ENCODE results near the gene GALNT14. TPM values are rescaled to one million over a fixed set of nuclear protein-coding genes. Genes with fewer than 3 reads are reported as not detected.
"Not testable (repeated sequence)": the region's sequence is repeated elsewhere in the genome, so short reads cannot be mapped to it uniquely, and the experiment has no call there.

The GALNT14 gene
- total RNA-seq (2014; rRNA removed; shearing (Covaris generic)) = 4.2 and 8.0 TPM in 2 replicates

- Histone ChIP-seq H3K4me3 (ENCODE audit: insufficient read depth, low read depth, low read length) (peak within 1 kb of the TSS; percentile 51), H3K36me3 (replicated peaks; ENCODE audit: control insufficient read depth, insufficient read depth, low read length) (no peaks in the 10 kb centered on the region), H3K27me3 (ENCODE audit: control insufficient read depth, insufficient read depth, low read length) (peaks cover 49% of the 10 kb centered on the region)
- peak; percentile 95 for DNase-seq
These were observed at the start of gene GALNT14 for GRCh38 chr2:31138037-31138962. GALNT14 (minus strand) TSS chr2:31138440; CDS start chr2:31138086, 354 bp downstream.

- H3K36me3 ChIP-seq (replicated peaks; ENCODE audit: control insufficient read depth, insufficient read depth, low read length) = no peaks in the 10 kb centered on the region
- H3K27me3 ChIP-seq (ENCODE audit: control insufficient read depth, insufficient read depth, low read length) = no peaks in the 10 kb centered on the region
- H3K4me3 ChIP-seq (ENCODE audit: insufficient read depth, low read depth, low read length) = no peak overlapping the region
- DNase-seq = no peak
These were observed 48.9 kb upstream of the GALNT14 start for GRCh38 chr2:31187166-31187565.

- not testable (repeated sequence) for DNase-seq; H3K27me3 ChIP-seq (ENCODE audit: control insufficient read depth, insufficient read depth, low read length); H3K36me3 ChIP-seq (replicated peaks; ENCODE audit: control insufficient read depth, insufficient read depth, low read length); H3K4me3 ChIP-seq (ENCODE audit: insufficient read depth, low read depth, low read length)
These were observed 45.7 kb upstream of the GALNT14 start for GRCh38 chr2:31183973-31184372.

- no peak overlapping the region for H3K4me3 ChIP-seq (ENCODE audit: insufficient read depth, low read depth, low read length)
- no peaks in the 10 kb centered on the region; the same call in 1 of the 2 replicates for H3K27me3 ChIP-seq (ENCODE audit: control insufficient read depth, insufficient read depth, low read length)
- no peaks in the 10 kb centered on the region for H3K36me3 ChIP-seq (replicated peaks; ENCODE audit: control insufficient read depth, insufficient read depth, low read length)
- no peak for DNase-seq
These were observed 38.5 kb upstream of the GALNT14 start for GRCh38 chr2:31176742-31177141.

GRCh38 chr2:31171142-31171541, 32.9 kb upstream of the GALNT14 start:
- Histone ChIP-seq H3K4me3 (ENCODE audit: insufficient read depth, low read depth, low read length) (no peak overlapping the region), H3K36me3 (replicated peaks; ENCODE audit: control insufficient read depth, insufficient read depth, low read length) (no peaks in the 10 kb centered on the region), H3K27me3 (ENCODE audit: control insufficient read depth, insufficient read depth, low read length) (no peaks in the 10 kb centered on the region; the same call in 1 of the 2 replicates)
- DNase-seq = no peak

GRCh38 chr2:31170071-31170698, 31.9 kb upstream of the GALNT14 start:
- H3K36me3 ChIP-seq (replicated peaks; ENCODE audit: control insufficient read depth, insufficient read depth, low read length) = no peaks in the 10 kb centered on the region
- no peak overlapping the region for H3K4me3 ChIP-seq (ENCODE audit: insufficient read depth, low read depth, low read length)
- peak; percentile 82 for DNase-seq
- no peaks in the 10 kb centered on the region; the same call in 1 of the 2 replicates for H3K27me3 ChIP-seq (ENCODE audit: control insufficient read depth, insufficient read depth, low read length)

- DNase-seq = no peak
- Histone ChIP-seq H3K4me3 (ENCODE audit: insufficient read depth, low read depth, low read length) (no peak overlapping the region), H3K27me3 (ENCODE audit: control insufficient read depth, insufficient read depth, low read length) (no peaks in the 10 kb centered on the region), H3K36me3 (replicated peaks; ENCODE audit: control insufficient read depth, insufficient read depth, low read length) (no peaks in the 10 kb centered on the region)
These were observed 30.1 kb upstream of the GALNT14 start for GRCh38 chr2:31168291-31168690.

- no peaks in the 10 kb centered on the region for H3K36me3 ChIP-seq (replicated peaks; ENCODE audit: control insufficient read depth, insufficient read depth, low read length)
- no peak for DNase-seq
- no peaks in the 10 kb centered on the region for H3K27me3 ChIP-seq (ENCODE audit: control insufficient read depth, insufficient read depth, low read length)
- H3K4me3 ChIP-seq (ENCODE audit: insufficient read depth, low read depth, low read length) = no peak overlapping the region
These were observed 28.7 kb upstream of the GALNT14 start for GRCh38 chr2:31166925-31167324.

GRCh38 chr2:31163011-31163539, 24.8 kb upstream of the GALNT14 start:
- DNase-seq = no peak
- no peaks in the 10 kb centered on the region for H3K36me3 ChIP-seq (replicated peaks; ENCODE audit: control insufficient read depth, insufficient read depth, low read length)
- no peak overlapping the region for H3K4me3 ChIP-seq (ENCODE audit: insufficient read depth, low read depth, low read length)
- H3K27me3 ChIP-seq (ENCODE audit: control insufficient read depth, insufficient read depth, low read length) = no peaks in the 10 kb centered on the region; the same call in 1 of the 2 replicates

GRCh38 chr2:31161637-31162036, 23.4 kb upstream of the GALNT14 start:
- Histone ChIP-seq H3K36me3 (replicated peaks; ENCODE audit: control insufficient read depth, insufficient read depth, low read length) (no peaks in the 10 kb centered on the region), H3K27me3 (ENCODE audit: control insufficient read depth, insufficient read depth, low read length) (no peaks in the 10 kb centered on the region; the same call in 1 of the 2 replicates), H3K4me3 (ENCODE audit: insufficient read depth, low read depth, low read length) (no peak overlapping the region)
- no peak for DNase-seq

- no peaks in the 10 kb centered on the region for H3K36me3 ChIP-seq (replicated peaks; ENCODE audit: control insufficient read depth, insufficient read depth, low read length)
- no peak overlapping the region for H3K4me3 ChIP-seq (ENCODE audit: insufficient read depth, low read depth, low read length)
- H3K27me3 ChIP-seq (ENCODE audit: control insufficient read depth, insufficient read depth, low read length) = no peaks in the 10 kb centered on the region
- DNase-seq = peak; percentile 40
These were observed 13.3 kb upstream of the GALNT14 start for GRCh38 chr2:31151501-31151900.

- Histone ChIP-seq H3K4me3 (ENCODE audit: insufficient read depth, low read depth, low read length) (no peak overlapping the region), H3K36me3 (replicated peaks; ENCODE audit: control insufficient read depth, insufficient read depth, low read length) (no peaks in the 10 kb centered on the region), H3K27me3 (ENCODE audit: control insufficient read depth, insufficient read depth, low read length) (no peaks in the 10 kb centered on the region)
- DNase-seq = no peak
These were observed 12.0 kb upstream of the GALNT14 start for GRCh38 chr2:31150120-31150670.

- DNase-seq = no peak
- Histone ChIP-seq H3K4me3 (ENCODE audit: insufficient read depth, low read depth, low read length) (no peak overlapping the region), H3K27me3 (ENCODE audit: control insufficient read depth, insufficient read depth, low read length) (no peaks in the 10 kb centered on the region), H3K36me3 (replicated peaks; ENCODE audit: control insufficient read depth, insufficient read depth, low read length) (no peaks in the 10 kb centered on the region)
These were observed 10.3 kb upstream of the GALNT14 start for GRCh38 chr2:31148514-31148913.

GRCh38 chr2:31147645-31148044, 9.4 kb upstream of the GALNT14 start:
- DNase-seq = no peak
- Histone ChIP-seq H3K27me3 (ENCODE audit: control insufficient read depth, insufficient read depth, low read length) (no peaks in the 10 kb centered on the region), H3K36me3 (replicated peaks; ENCODE audit: control insufficient read depth, insufficient read depth, low read length) (no peaks in the 10 kb centered on the region), H3K4me3 (ENCODE audit: insufficient read depth, low read depth, low read length) (no peak overlapping the region)
